Rectal smooth muscle tissue (tissue), 1 donor: Measurements from ENCODE around the gene CHTF18.
A peak's percentile ranks its signal among the peaks of the same experiment; 100 is the strongest.
"Not testable (repeated sequence)": the region's sequence is repeated elsewhere in the genome, so short reads cannot be mapped to it uniquely, and the experiment has no call there.

Experiments used
- H3K27ac ChIP-seq: one replicate; pipeline ENCODE4 v1.7.0; 2013; ENCODE audit warnings: low read depth, low read length, inconsistent platforms
- H3K27me3 ChIP-seq: one replicate; pipeline ENCODE4 v1.7.0; 2013; ENCODE audit warnings: low read length; ENCODE audit not compliant: control insufficient read depth, insufficient read depth
- H3K36me3 ChIP-seq: one replicate; pipeline ENCODE4 v1.7.0; 2013; ENCODE audit warnings: low read length; ENCODE audit not compliant: control insufficient read depth, insufficient read depth
- H3K4me1 ChIP-seq: one replicate; pipeline ENCODE4 v1.7.0; 2013; ENCODE audit warnings: low read length; ENCODE audit not compliant: control insufficient read depth, insufficient read depth
- H3K4me3 ChIP-seq: one replicate; pipeline ENCODE4 v1.7.0; 2013; ENCODE audit warnings: low read length
- H3K9ac ChIP-seq: one replicate; pipeline ENCODE4 v1.7.0; 2013; ENCODE audit warnings: low read length

CHTF18 gene

DNA sequence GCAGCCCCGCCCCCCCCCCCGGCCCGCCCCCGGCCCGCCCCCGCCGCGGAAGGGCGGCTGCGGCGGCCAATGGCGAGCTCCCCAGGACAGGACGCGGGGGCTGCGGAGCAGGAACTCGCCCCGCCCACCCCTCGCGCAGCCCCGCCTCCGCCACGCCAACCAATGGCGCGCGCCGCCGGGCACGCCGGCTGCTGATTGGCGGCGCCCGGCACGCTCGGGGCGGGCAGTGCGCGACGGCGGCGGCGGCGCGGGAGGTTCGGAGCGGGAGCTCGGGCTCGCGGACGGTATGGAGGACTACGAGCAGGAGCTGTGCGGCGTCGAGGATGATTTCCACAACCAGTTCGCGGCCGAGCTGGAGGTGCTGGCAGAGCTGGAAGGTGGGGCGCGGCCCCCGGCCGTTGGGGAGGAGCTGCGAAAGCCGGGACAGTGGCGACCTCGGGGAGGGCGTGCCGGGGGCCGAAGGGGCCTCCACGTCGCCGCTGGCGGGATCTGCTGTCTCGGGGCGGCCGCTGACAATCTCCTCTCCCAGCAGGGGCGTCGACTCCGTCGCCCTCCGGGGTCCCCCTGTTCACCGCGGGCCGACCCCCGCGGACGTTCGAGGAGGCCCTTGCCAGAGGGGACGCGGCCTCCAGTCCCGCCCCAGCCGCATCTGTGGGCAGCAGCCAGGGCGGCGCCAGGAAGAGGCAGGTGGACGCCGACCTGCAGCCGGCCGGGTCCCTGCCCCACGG, at the start of gene CHTF18:
Gene CHTF18, plus strand, starts transcription at position 222 of the 728 bp plus-strand sequence. Its CDS starts 65 bp downstream, at position 287.
- H3K36me3 ChIP-seq: no peaks in the 10 kb centered on the region
- H3K4me3 ChIP-seq: peak within 1 kb of the TSS; percentile 95
- peak within 1 kb of the TSS; percentile 3 for H3K27ac ChIP-seq
- peak within 1 kb of the TSS; percentile 93 for H3K9ac ChIP-seq
- peaks cover under 1% of the 10 kb centered on the region for H3K27me3 ChIP-seq
- no peaks in the 10 kb centered on the region for H3K4me1 ChIP-seq

DNA sequence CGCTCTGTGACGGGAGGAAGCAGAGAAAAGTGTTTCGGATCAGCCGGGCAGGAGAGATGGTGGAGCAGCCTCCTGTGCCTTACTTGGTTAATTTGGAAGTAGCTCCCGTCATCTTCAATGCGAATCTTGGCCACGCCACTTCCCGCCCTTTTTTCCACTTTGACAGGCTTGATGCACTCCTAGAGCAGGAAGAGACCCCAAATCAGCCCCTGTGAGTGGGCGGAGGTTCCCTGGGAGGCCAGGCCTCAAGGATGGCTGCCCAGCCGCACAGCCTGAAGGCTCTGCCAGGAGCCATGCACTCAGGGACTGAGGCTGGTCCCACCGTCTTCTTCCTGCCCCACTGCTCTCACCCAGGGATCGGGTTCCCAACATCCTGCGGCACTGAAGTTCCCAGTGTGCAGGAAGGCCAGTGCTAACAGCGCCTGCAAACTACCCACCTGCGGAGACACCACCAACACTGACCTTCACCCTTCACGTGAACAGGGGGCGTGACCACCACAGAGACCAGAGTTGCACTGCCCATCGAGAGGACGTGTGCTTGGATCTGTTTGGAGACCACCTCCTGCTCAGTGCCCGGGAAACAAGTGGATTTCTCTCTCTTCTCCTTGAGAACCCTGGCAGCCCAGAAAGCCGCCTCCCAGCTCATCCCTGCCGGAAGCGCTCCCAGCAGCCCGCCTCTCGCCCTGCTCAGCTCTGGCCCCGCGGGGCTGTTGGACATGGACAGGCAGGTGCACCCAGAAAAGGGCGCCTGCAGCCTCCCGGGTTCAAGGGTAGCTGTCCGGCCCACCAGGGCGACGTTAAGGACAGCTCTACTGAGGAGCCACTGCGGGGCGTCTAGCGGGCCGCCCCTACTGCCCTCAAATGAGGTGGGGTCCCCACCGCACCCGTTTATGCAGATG, 48.6 kb upstream of the CHTF18 start:
- Histone ChIP-seq H3K9ac (peak overlapping the region; percentile 80), H3K27me3 (no peaks in the 10 kb centered on the region), H3K27ac (no peak overlapping the region), H3K36me3 (peaks cover 8% of the 10 kb centered on the region), H3K4me1 (peaks cover 3% of the 10 kb centered on the region), H3K4me3 (peak overlapping the region; percentile 79)

DNA sequence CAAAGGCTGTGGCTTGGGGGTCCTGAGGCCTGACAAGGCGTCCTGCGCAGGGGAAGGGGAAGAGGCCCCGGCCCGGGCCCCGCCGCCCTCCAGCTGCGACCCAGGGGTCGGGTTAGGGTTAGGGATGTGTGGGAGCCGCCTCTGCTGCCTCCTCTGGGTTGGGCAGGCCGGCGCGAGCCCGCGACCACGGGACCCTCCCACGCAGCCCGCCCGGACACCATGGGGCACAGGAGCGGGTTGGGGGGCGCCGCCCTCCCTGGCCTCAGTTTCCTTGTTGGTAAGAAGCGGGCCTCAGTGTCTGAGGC, 48.0 kb upstream of the CHTF18 start:
- H3K9ac ChIP-seq: peak overlapping the region; percentile 80
- peaks cover 3% of the 10 kb centered on the region for H3K4me1 ChIP-seq
- H3K36me3 ChIP-seq: peaks cover 8% of the 10 kb centered on the region
- H3K27me3 ChIP-seq: no peaks in the 10 kb centered on the region
- peak overlapping the region; percentile 79 for H3K4me3 ChIP-seq
- H3K27ac ChIP-seq: no peak overlapping the region

DNA sequence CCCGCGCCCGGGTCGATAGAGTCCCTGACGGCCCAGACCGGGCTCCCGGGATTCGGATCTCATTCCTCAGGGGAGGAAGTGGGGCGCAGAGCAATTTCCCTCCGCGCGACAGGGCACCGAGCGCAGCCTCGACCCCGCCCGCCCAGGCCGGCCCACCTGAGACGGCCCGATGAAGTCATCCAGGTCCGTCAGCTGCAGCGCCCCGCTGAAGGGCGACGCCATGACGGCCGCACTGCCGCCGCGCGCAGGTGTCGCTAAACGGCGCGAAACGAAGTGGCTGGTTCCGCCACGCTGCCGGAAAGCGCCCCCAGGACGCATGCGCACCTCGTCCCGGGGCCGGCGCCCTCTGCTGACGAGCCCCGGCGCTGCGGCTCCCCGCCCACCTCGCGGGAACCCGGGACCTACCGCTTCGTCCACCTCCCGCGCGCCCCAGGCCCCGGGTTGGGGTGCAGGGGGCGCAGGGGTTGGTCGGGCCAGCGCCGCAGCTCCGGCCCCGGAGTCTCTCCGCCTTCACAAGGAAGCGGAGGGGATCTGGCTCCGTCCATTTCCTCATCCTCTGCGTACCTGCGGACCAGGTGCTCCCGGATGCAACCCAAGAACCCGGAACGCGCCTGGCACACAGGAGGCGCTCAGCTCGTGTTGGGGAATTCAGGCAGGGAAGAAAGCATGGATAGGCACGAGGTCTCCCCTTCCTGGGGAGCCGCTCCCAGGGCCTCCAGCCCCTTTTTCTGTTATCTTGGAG, 47.5 kb upstream of the CHTF18 start, which contains the start of gene CIAO3:
Gene CIAO3, minus strand, starts transcription at position 234 of the 742 bp plus-strand sequence. Its CDS starts 12 bp downstream, at position 222.
- peak within 1 kb of the TSS; percentile 79 for H3K4me3 ChIP-seq
- no peak within 1 kb of the TSS for H3K27ac ChIP-seq
- peaks cover 3% of the 10 kb centered on the region for H3K4me1 ChIP-seq
- peaks cover 2% of the 10 kb centered on the region for H3K27me3 ChIP-seq
- H3K36me3 ChIP-seq: peaks cover 8% of the 10 kb centered on the region
- H3K9ac ChIP-seq: peak within 1 kb of the TSS; percentile 80

GRCh38 chr16:741986-742629, 46.3 kb upstream of the CHTF18 start:
- H3K4me3 ChIP-seq: no peak overlapping the region
- no peak overlapping the region for H3K9ac ChIP-seq
- peaks cover 2% of the 10 kb centered on the region for H3K27me3 ChIP-seq
- H3K27ac ChIP-seq: no peak overlapping the region
- peaks cover 1% of the 10 kb centered on the region for H3K36me3 ChIP-seq
- peaks cover 3% of the 10 kb centered on the region for H3K4me1 ChIP-seq

GRCh38 chr16:742894-743293, 45.5 kb upstream of the CHTF18 start:
- H3K9ac ChIP-seq, H3K4me1 ChIP-seq, H3K4me3 ChIP-seq, H3K27me3 ChIP-seq, H3K27ac ChIP-seq, H3K36me3 ChIP-seq: not testable (repeated sequence)

- Histone ChIP-seq H3K27me3 (peaks cover 2% of the 10 kb centered on the region), H3K9ac (no peak overlapping the region), H3K36me3 (no peaks in the 10 kb centered on the region), H3K4me1 (peaks cover 3% of the 10 kb centered on the region), H3K27ac (no peak overlapping the region), H3K4me3 (no peak overlapping the region)
Observed at GRCh38 chr16:743794-744500, 44.5 kb upstream of the CHTF18 start.

GRCh38 chr16:745739-746138, 42.7 kb upstream of the CHTF18 start:
- H3K27ac ChIP-seq: no peak overlapping the region
- H3K36me3 ChIP-seq: no peaks in the 10 kb centered on the region
- H3K27me3 ChIP-seq: peaks cover 2% of the 10 kb centered on the region
- no peak overlapping the region for H3K4me3 ChIP-seq
- H3K9ac ChIP-seq: no peak overlapping the region
- H3K4me1 ChIP-seq: no peaks in the 10 kb centered on the region

DNA sequence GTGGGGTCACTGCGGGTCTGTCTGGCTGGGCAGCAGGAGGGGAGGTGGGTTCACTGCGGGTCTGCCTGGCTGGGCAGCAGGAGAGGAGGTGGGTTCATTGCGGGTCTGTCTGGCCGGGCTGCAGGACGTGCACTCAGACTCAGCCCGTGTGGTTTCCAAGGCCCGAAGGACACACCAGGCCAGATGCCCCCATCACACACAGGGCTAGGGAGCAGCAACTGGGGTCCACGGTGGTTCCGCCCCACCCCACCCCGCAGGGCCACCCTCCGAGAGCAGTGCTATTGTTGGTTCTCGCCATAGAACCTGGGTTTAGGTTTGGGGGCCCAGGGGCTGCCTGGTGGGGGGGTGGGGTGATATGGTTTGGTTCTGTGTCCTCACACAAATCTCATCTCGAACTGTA, 41.8 kb upstream of the CHTF18 start:
- no peak overlapping the region for H3K9ac ChIP-seq
- H3K36me3 ChIP-seq: no peaks in the 10 kb centered on the region
- H3K27me3 ChIP-seq: peaks cover 2% of the 10 kb centered on the region
- no peak overlapping the region for H3K4me3 ChIP-seq
- no peaks in the 10 kb centered on the region for H3K4me1 ChIP-seq
- no peak overlapping the region for H3K27ac ChIP-seq

DNA sequence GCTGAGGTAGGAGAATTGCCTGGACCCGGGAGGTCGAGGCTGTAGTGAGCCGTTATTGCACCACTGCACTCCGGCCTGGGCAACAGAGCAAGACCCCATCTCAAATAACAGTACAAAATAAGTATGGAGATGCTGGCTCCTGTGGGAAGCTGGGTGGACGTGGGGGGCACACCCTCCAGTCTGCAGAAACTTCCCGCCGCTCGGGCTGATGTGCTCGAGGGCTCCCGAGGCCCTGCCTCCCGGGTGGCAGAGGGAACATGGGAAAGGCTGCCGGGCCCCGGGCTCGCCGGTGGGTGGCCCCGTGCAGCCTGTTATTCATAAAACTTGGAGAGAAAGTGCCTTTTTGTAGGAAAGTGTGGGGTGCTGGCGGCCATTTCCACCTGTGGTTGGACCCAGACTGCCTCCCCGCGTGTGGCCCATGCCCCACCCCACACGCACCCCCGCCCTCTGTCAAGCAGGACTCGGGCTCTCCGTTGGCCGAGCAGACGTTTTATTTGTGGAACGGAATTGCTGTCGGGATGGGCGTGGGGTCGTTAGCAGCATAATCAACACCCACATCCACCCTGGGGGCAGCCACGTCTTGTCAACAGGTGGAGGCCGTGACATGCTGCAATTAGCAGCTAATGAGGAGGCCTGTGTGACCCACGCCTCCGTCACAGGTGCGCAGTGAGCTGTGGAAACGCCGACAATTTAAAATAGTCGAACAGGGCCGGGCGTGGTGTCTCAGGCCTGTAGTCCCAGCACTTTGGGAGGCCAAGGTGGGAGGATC, 40.3 kb upstream of the CHTF18 start:
- Histone ChIP-seq H3K36me3 (no peaks in the 10 kb centered on the region), H3K9ac (no peak overlapping the region), H3K4me1 (no peaks in the 10 kb centered on the region), H3K27ac (no peak overlapping the region), H3K27me3 (peaks cover 8% of the 10 kb centered on the region), H3K4me3 (no peak overlapping the region)

DNA sequence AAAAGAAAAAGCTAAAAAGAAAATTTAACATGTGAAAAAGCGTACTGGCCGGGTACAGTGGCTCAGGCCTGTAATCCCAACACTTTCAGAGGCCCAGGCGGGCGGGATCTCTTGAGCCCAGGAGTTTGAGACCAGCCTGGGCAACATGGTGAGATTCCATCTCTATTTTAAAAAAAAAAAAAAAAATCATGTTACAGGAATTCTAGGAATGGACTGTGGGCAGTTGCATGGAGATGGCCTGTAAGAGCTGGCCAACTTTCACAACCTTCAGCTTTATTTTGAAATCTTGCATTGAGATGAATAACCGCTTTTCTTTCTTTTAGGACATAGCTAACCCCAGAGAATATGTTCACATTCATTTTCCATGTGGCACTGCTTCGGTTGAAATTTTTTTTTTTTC, 39.4 kb upstream of the CHTF18 start:
- Histone ChIP-seq H3K4me3 (no peak overlapping the region), H3K27ac (no peak overlapping the region), H3K9ac (no peak overlapping the region), H3K27me3 (peaks cover 8% of the 10 kb centered on the region), H3K4me1 (no peaks in the 10 kb centered on the region), H3K36me3 (no peaks in the 10 kb centered on the region)
